GM18907 (cell line): ENCODE measurements around the gene FCGR1A.
"Not testable (repeated sequence)": the region's sequence is repeated elsewhere in the genome, so short reads cannot be mapped to it uniquely, and the experiment has no call there.

ENCODE experiments used
- ATAC-seq: cut with Tn5 transposase; IDR thresholded peaks from one replicate; pipeline ENCODE4 v1.9.1; 2021; ENCODE audit warnings: mild to moderate bottlenecking, moderate library complexity; ENCODE audit not compliant: unreplicated experiment

The FCGR1A gene

DNA sequence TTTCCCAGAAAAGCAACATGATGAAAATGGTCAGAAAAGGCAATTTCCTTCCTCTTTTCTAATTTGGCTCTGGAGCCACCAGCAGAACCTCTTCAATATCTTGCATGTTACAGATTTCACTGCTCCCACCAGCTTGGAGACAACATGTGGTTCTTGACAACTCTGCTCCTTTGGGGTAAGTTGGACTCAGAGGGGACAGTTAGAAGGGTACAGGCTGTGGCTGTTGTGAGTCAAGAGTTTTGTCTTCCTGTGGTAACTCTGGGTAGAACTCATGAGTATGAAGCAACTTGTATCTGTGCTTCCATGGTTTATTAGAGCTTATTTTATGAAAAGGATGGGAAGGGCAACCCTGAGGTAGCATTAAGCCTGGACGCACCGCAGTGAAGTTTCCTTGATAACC lies at the start of gene FCGR1A:
Gene FCGR1A, plus strand, starts transcription at position 95 of the 400 bp plus-strand sequence. Its CDS starts 50 bp downstream, at position 145.
- not testable (repeated sequence) for ATAC-seq

DNA sequence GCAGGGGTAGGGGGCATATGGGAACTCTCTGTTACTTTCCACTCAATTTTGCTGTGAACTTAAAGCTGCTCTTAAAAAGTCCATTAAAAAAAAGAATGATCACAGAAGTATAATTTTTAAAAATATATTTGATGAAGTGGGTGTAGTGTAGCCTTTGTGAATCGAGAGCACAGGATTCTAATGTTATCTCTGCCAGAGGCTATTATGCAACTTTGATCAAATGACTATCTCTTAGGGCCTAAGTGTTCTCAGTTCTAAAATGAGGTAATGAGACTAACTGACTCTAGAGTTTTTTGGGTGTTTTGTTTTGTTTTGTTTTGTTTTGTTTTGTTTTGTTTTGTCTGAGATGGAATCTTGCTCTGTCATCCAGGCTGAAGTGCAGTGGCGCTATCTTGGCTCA lies 49.7 kb upstream of the FCGR1A start:
- not testable (repeated sequence) for ATAC-seq

DNA sequence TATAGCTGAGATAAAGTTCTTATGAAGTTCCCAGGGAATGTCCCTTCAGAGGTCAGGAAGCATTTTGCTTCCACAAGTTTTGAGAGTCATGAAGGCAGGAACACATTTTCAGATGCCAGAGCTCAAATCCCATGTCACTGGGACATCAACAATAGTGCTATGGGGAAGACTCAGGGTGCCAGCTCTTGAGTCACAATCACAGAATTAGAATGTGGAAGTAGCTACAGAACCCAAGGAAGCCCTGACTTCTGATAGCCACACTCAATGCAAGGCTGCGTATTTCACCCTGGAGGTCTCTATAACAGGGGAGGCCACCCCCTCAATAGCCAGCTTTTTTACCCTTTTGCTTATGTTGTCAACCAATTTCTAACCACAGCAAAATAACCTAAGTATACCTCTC lies 47.8 kb upstream of the FCGR1A start:
- not testable (repeated sequence) for ATAC-seq

DNA sequence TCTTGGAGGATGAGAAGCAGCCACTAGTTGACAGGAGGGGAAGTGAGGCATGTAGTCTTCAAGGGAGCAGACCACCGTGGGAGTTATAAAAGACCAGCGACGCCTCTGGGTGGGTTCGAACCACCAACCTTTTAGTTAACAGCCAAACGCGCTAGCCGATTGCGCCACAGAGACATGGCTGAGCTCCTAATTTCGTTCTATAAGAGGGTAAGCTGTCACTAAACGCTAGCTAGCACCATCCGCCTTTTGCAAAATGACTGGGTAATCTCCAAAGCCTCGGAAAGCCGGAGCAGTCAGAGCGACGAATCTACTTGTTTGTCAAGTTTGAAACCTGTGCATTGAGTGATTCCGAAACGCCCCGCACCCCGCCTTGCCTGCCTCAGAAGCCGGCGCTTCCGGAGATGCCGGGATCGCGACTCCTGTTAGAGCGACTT lies 42.3 kb upstream of the FCGR1A start:
- ATAC-seq, result peak; percentile 52

DNA sequence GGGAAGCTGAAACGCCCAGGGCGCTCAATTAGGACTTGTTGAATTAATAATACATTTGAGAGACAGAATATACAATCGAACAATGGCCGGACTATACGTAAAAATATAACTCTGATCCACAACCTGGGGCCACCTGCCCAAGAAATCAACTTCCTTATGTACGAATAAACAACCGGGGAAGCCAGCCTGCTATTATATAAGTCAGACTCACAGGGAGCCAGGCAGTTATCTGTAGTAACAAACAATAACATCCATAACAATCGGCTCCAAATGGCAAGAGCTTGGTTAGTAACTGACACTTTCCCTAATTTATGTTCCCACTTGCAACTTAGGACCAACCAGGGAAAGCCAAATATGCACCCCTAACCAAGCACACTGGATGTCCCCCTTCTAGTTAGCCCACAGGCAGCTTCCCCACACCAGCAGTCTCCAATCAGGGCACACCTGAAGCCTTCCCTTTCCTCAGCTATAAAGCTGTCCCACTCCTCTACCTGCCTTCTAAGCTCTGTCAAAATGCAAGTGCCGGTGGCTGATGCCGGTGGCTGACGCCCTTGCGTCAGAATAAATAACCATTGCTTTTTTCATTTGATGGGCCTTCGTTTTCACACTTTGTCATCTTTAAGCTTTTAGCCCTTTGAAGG lies 41.8 kb upstream of the FCGR1A start:
- not testable (repeated sequence) for ATAC-seq

DNA sequence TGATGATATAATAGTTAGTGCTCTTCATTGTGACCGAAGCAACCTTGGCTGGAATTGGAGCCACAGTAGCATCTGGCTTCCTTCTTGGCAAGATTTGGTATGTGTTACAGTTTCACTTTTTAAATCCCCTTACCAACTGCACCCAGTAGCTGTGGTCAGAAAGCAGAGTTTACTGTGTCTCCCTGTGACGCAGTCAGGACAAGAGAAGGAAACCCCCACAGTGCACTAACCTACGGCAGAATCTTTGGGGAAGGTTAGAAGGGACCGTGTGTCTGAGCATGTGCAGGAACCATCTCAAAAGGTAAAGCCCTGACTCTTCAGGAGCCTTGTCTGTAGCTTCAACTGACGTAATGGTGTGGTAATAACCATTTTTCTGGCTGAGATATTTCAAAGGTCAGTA lies 40.6 kb upstream of the FCGR1A start:
- not testable (repeated sequence) for ATAC-seq

DNA sequence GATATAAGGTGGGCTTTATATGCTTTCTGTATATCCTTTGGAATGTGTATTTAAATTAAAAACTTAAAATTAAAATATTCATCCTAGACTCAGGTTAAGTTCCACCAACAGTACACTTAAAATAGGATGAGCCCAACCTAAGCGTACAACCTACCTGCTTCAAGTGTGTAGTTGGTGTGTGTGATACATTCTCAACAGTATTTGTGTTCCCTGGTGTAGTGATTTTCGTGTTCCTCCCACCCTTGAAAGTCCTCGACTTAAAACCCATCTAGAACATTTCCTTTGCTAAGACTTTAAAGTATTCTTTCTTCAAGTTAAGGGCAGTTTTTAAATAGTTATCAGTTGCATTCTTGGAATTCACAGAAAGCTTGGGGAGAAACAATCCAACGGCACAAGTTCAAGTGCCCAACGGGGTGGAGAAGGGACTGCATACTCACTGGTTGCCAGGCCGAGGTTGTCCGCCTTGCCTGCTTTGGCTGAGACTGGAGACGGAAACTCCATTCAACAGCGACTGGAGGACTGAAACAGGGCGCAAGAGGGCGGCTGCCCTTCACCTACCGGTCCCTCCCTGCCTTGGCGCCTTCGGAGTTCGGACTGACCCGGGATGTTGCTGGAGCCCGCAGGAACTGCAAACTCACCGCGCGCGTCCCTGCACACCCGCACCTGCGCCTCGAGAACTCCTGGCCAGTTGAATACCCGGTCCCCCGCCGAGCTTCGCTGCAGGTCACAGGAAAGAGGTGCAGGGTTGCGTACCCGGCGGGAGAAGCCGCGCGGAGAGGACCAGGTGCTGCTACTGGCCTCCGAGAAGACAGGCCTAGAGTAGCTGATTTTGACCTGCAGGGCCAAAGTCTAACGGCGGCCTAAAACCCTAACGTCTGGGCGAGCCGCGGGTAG lies 35.8 kb upstream of the FCGR1A start:
- not testable (repeated sequence) for ATAC-seq

DNA sequence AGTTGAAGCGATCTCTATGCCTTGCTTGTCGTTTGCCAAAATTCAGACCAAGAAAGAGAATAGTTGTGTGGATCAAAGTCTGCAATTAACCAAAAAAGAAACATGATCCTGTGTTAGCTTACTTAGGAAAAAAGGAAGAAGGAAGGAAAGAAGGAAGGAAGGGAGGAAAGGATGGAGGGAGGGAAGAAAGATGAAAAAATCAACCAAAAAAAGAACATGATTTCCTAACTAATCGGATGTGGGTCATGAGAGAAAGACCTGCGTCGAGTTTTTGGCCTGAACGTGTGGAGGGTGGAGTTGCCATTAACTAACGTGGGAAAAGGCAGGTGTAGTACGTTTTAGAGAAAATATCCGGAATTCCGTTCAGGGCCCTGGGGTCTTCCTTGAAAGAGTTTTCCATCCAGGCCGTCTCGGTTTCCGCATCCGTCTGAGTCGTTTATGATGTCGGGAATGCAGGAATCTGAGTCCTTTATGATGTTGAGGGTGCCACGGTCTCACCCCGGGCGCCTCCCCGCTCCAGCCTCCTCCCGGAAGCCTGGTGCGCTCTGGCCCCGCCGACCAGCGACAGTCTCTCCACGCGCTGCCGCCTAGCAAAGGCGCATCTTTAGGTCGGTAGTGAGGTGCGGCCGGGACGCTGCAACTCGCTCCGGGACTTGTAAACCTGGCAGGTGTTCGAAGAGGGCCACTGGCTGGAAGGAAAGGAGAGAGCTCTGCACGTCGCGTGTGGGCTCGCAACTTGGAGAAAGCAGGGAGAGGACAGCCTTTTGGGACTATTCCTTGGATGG lies 34.9 kb upstream of the FCGR1A start:
- not testable (repeated sequence) for ATAC-seq

DNA sequence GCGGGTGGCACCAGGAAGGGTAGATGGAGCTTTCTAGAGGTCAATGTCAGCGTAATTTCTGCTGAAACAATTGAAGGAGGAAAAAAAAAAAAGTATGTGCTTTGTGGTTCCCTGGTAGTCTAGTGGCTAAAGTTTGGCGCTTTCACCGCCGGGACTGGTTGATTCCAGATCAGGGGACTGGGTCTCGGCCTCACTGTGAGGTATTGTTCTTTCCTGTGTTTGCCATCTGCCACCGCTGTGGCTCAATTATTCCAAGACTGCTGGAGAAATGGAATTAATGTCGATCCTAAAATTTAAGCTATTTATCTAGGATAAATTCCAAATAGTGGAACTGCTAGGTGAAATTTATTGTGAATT lies 34.4 kb upstream of the FCGR1A start:
- ATAC-seq, result not testable (repeated sequence)

DNA sequence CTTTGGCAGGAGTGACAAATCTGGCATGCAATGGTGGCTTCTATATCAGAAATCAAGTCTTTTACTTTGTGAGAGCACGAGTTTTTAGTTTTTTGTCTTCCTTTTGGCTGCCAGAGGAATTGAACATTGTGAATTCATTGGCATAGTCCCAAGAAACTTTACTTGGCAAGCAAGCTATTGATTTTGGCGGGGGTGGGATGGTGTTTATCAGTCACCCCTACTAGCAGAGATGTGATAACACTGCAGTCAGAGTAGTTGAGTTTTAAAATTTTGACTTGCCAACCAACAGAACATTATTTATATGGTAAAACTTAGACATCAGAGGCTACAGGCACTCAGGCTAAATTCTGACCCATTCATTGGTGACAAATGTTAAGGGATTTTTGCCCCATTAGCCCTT lies 31.9 kb upstream of the FCGR1A start:
- not testable (repeated sequence) for ATAC-seq

DNA sequence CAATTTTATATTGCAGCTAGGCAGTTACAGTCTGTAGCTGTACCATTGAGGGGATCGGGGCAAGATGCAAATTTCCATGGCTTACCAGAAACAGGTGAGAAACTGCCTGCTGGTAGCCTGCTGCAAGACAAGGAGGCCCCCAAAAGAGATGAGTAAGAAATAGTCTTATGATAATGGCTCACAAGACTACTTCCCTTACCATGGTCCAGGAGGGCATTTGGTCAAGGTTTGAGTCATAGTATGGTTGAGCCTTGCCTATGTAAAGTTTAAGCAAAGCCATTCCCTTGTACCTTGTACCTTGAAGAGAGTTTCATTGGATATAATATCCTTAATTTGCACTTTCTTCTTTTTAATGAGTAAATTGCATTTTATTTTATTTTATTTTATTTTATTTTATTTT lies 30.3 kb upstream of the FCGR1A start:
- not testable (repeated sequence) for ATAC-seq

DNA sequence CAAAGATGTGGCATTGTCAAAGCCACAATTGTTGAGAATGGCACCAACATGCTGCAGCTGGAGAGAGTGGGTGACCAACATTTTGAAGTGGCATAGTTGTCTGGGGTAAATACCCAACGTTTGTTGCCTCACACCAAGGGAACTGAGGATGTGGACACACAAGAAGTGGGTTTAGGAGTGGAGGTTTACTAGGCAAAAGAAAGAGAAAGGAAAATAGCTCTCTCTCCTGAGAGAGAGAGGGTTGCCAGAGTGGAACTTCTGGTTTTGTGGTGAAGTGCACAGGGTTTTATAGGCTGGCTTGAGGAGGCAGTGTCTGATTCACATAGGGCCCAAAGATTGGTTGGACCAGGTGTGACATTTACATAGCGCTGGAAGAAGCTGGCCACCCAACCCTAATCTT lies 29.0 kb upstream of the FCGR1A start:
- not testable (repeated sequence) for ATAC-seq

DNA sequence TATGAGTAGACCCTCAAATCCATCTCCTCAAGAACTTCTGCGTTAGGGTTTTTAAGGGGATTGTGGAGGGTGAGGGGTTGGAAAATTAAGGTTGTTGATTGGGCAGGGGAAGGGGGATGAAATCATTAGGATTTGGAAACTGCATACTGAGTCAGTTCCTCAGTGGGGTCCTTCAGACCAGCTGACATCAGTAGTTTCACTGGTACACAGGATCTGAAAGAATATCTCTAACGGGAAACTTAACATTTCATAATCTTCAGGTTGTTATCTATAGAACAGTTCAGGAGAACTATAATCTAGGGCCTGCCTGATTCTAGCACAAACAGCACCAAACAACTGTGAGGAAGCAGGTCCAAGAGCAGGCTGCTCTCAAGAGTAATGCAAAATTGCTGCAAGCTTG lies 27.2 kb upstream of the FCGR1A start:
- ATAC-seq, result not testable (repeated sequence)

DNA sequence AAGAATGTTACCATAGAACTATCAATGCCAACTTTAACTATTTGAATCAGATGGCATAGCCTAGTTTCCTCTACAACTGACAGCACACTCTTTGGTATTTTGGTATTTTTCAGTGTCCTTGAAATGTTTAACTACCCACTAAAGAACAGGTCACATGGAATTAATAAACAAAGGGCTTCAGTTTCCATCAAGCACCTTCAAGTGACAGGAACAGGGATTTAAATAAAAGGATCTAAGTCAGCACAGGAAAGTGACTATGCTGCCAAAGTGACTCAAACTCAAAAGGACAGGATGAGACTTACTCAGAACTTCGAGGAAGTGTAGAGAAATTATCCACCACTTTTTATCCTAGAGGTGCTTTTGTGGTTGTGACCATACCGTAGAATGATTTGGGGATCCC lies 20.2 kb upstream of the FCGR1A start:
- ATAC-seq, result not testable (repeated sequence)

DNA sequence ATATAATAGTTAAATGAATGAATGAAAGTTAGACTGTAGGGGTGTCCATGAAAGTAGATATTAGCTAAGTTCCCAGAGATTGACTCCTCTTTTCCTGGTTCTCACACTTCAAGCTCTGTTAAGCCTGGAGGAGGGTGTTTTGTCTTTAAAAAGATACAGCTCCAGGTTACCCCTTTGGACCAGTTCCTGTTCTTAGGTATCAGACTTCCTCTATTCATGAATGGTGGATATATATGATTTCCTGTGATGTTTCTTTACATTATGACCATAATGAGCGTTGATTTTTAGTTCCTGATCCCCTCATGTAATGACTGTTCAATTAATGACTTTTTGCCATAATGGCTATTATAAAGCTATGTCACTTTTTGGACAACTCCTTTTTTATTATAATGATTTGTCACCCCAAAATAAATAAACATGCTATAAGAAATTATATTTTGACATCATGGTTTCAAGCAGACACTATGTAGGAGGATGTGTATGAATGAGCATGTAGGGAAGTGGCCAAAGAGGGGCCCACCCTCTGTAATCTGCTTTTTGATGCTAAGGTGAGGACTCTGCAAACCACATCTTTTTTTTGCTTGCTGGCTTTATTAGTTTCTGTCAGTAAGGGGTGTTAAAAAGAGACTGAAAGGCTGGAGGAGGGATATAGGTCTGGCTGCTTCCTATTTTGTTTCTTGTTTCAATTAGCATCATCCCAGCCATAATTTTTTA lies 18.2 kb upstream of the FCGR1A start:
- ATAC-seq, result not testable (repeated sequence)

DNA sequence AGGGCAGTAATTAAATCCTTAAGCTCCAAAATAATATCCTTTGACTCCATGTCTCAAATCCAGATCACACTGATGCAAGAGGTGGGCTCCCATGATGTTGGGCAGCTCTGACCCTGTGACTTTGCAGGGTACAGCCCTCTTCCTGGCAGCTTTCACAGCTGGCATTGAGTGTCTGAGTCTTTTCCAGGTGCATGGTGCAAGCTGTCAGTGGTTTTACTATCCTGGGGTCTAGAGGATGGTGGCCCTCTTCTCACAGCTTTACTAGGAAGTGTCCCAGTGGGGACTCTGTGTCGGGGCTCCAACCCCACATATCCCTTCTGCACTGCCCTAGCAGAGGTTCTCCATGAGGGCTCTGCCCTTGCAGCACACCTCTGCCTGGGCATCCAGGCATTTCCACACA lies 16.3 kb upstream of the FCGR1A start:
- ATAC-seq, result not testable (repeated sequence)

DNA sequence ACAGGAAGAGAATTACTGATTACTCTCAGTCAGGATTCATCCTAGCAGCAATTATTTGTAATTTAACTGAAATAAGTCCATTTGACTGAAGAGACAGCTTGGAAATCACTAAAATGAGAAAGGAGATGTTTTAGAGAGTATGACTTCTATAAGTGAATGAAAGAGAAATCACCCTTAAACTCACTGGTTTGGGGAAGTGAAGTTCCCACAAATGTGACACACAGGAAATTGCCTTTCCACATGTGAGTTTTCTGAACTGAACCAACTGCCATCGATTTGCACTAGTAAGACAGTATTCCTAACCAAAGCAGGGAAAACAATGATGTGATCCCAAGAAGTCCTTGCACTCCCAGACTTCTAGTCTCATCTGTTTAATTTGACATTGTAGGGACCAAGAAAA lies 13.3 kb upstream of the FCGR1A start:
- ATAC-seq, result not testable (repeated sequence)

DNA sequence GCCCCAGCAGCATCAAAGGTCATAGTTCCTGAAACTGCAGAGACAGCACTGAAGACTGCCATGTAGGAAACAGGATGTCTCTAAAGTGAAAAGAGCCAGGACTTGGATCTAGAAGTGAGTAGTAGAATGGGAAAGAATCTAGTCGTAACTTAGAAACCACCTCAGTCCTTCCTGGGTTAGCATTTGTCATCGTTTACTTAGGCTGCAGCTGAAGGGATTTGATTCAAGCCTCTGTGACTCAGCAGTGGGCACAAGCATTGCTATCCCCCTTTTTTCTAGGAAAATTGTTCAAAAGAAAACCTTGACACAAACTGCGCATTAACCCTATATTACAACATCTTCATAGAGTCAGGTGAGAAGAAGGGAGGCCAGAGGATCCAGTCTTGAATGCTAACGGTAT lies 11.8 kb upstream of the FCGR1A start:
- not testable (repeated sequence) for ATAC-seq

DNA sequence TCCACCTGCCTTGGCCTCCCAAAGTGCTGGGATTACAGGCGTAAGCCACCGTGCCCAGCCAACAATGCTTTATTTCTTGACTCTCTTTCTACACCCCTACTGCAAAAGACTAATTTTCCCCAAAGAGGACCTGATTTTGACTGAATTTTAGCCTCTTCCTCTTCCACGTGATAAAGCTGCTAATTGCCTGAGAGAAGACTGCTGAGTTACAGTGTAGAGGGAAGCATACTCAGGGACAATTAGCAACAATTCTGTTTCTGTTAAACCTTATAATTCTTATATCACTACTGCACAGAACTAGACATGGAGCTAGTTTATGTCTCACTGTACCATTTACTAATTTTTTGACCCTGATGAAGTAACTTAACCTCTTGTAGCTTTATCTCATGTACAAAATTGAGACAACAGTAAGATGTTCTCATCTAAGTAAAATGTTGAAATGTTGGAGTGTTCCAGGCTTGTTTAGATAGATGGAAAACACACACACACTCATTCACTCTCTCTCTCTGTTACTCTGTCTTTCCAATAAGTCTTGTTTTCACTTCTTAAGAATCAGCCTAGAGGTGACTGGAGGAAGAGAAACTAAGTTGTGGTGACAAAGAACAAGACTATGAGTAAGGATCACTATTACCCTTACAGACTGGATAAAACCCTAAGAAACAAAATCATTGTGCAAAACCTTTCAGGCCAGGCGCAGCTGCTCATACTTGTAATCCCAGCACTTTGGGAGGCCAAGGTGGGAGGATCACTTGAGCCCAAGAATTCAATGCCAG lies 10.7 kb upstream of the FCGR1A start:
- ATAC-seq, result peak; percentile 93
